ENCODE data around the gene SCUBE1.

SCUBE1 gene

DNA sequence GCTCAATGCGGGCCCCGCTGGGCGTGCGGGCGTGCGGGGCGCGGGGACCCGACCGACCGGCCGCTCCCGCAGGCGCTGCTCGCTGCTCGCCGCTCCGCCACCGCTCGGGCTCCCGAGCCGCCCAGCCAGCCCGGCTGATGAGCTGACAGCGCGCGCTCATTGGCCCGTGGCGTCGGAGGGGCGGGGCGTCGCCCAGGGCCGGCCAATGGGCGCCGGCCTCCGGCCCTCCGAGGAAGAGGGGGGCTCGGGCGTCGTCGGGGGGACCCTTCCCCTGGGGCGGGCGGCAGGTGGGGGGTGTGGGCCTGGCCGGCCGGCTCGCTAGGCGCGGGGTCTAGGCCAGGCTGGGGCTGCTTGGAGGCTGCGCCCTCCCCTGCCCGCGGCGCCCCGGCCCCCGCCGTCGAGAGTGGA is at the start of gene SCUBE1:
TSS of gene SCUBE1 (minus strand) at position 111 of the 408 bp plus-strand sequence. CDS start 111 bp downstream, outside the sequence.
- Histone ChIP-seq H2AFZ (peak within 1 kb of the TSS; percentile 60), H3K36me3 (ENCODE audit: control insufficient read depth, insufficient read depth, low read length) (no peaks in the 10 kb centered on the region), H3K9ac (no peak within 1 kb of the TSS), H3K4me2 (ENCODE audit: low read length) (peak within 1 kb of the TSS; percentile 59), H3K79me2 (no peaks in the 10 kb centered on the region), H3K4me3 (ENCODE audit: low read depth, low read length) (peak within 1 kb of the TSS; percentile 30), H3K27me3 (ENCODE audit: control insufficient read depth, insufficient read depth, low read length) (no peaks in the 10 kb centered on the region), H3K4me1 (no peaks in the 10 kb centered on the region), H3K9me3 (ENCODE audit: control insufficient read depth, low read length) (no peaks in the 10 kb centered on the region), H3K27ac (no peak within 1 kb of the TSS)
- TF ChIP-seq, protein P1, sequence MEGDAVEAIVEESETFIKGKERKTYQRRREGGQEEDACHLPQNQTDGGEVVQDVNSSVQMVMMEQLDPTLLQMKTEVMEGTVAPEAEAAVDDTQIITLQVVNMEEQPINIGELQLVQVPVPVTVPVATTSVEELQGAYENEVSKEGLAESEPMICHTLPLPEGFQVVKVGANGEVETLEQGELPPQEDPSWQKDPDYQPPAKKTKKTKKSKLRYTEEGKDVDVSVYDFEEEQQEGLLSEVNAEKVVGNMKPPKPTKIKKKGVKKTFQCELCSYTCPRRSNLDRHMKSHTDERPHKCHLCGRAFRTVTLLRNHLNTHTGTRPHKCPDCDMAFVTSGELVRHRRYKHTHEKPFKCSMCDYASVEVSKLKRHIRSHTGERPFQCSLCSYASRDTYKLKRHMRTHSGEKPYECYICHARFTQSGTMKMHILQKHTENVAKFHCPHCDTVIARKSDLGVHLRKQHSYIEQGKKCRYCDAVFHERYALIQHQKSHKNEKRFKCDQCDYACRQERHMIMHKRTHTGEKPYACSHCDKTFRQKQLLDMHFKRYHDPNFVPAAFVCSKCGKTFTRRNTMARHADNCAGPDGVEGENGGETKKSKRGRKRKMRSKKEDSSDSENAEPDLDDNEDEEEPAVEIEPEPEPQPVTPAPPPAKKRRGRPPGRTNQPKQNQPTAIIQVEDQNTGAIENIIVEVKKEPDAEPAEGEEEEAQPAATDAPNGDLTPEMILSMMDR (IDR thresholded peaks at IDR 0.05): no peak

DNA sequence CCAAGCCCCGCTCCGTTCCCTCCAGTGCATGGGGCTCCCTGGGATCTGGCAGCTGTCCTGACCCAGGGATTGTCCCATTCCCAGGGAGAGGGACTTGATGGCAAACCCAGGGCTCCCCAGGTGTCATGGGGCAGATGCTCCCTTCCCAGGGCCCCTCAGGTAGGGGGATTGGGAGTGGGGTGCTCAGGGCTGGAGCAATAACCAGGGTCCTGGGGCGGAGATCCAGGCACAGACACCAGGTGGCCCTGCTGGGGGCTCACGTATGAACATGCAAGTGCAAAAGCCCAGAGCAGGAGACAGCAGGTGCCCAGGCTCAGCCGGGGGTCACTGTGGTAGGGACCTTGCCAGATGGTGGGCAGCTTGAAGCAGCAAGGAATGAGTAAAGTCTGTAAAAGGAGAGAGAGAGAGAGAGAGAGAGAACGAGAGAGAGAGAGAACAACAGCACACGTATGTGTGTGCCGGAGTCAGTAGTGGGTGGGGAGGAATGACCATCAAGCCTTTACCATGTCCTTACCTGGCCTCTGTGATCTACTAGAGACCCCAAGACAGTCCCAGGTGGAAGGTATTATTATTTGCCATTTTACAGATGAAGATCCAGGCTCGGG is 49.3 kb upstream of the SCUBE1 start:
- TF ChIP-seq, protein P1 (IDR thresholded peaks at IDR 0.05): no peak
- Histone ChIP-seq H3K27me3 (ENCODE audit: control insufficient read depth, insufficient read depth, low read length) (no peaks in the 10 kb centered on the region), H3K4me1 (no peaks in the 10 kb centered on the region), H3K27ac (no peak overlapping the region), H3K9ac (no peak overlapping the region), H3K79me2 (no peaks in the 10 kb centered on the region), H2AFZ (no peak overlapping the region), H3K4me2 (ENCODE audit: low read length) (no peak overlapping the region), H3K9me3 (ENCODE audit: control insufficient read depth, low read length) (no peaks in the 10 kb centered on the region), H3K4me3 (ENCODE audit: low read depth, low read length) (no peak overlapping the region), H3K36me3 (ENCODE audit: control insufficient read depth, insufficient read depth, low read length) (no peaks in the 10 kb centered on the region)

DNA sequence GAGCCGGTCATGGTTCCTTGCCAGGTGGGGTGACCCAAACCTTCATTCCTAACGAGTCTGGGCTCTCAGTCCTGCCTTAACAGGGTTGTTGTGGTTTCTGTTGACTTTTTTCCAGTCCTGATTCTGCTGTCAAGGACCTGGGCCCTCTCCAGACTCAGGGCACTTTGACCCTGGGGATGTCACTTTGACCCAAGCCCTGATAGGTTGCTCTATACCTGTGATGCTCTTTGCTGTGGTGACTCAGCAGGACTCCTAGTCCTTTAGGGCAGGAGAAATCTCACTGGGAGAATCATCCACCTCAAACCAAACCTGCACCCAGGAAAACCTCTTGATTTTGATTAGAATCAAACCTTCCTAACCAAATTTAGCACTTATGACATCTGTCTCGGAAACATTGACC is 48.1 kb upstream of the SCUBE1 start:
- Histone ChIP-seq H3K4me3 (ENCODE audit: low read depth, low read length) (no peak overlapping the region), H3K4me2 (ENCODE audit: low read length) (no peak overlapping the region), H3K9ac (no peak overlapping the region), H3K27me3 (ENCODE audit: control insufficient read depth, insufficient read depth, low read length) (no peaks in the 10 kb centered on the region), H3K4me1 (no peaks in the 10 kb centered on the region), H3K27ac (no peak overlapping the region), H3K79me2 (no peaks in the 10 kb centered on the region), H2AFZ (no peak overlapping the region), H3K36me3 (ENCODE audit: control insufficient read depth, insufficient read depth, low read length) (no peaks in the 10 kb centered on the region), H3K9me3 (ENCODE audit: control insufficient read depth, low read length) (no peaks in the 10 kb centered on the region)
- TF ChIP-seq, protein P1 (IDR thresholded peaks at IDR 0.05): no peak

DNA sequence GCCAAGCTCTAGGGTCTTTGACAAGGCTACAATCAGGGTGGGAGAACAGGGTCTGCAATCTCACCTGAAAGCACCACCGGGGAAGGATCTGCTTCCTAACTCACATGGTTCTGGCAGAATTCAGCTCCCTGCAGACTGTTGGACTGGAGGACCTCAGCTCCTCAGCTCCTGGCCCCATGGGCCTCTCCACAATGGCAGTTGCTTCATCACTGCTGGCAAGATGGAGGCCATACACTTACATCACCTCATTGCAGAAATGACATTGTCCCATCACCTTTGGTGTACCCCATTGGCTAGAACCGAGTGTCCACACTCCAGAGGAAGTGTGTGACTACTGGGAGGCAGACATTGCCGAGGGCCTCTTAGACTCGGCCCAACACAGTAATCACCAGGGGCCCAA is 47.7 kb upstream of the SCUBE1 start:
- no peak overlapping the region for H3K9ac ChIP-seq
- H3K36me3 ChIP-seq (ENCODE audit: control insufficient read depth, insufficient read depth, low read length): no peaks in the 10 kb centered on the region
- H3K4me2 ChIP-seq (ENCODE audit: low read length): no peak overlapping the region
- H3K4me1 ChIP-seq: no peaks in the 10 kb centered on the region
- H2AFZ ChIP-seq: no peak overlapping the region
- H3K79me2 ChIP-seq: no peaks in the 10 kb centered on the region
- TF ChIP-seq, protein P1 (IDR thresholded peaks at IDR 0.05): no peak
- H3K27ac ChIP-seq: no peak overlapping the region
- H3K27me3 ChIP-seq (ENCODE audit: control insufficient read depth, insufficient read depth, low read length): no peaks in the 10 kb centered on the region
- H3K9me3 ChIP-seq (ENCODE audit: control insufficient read depth, low read length): no peaks in the 10 kb centered on the region
- no peak overlapping the region for H3K4me3 ChIP-seq (ENCODE audit: low read depth, low read length)

DNA sequence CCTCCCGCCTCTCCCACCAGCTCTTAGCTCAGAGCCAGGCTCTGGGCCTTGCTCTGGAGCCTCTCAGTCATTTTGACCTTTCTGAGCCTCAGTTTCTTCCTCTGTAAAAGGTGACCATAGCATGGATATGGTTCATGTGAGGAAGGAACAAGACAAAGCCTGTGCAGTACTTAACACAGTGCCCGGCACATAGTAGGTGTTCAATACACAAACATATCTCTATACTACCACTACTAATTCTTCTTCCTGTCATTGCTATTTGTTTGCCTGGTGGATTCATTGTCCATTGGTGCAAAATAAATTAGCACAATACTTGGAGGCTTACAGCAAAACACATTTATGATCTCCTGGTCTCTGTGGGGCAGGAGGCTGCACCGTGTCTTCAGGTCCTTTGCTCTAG is 47.0 kb upstream of the SCUBE1 start:
- Histone ChIP-seq H3K79me2 (no peaks in the 10 kb centered on the region), H3K4me3 (ENCODE audit: low read depth, low read length) (no peak overlapping the region), H3K36me3 (ENCODE audit: control insufficient read depth, insufficient read depth, low read length) (no peaks in the 10 kb centered on the region), H3K4me2 (ENCODE audit: low read length) (no peak overlapping the region), H2AFZ (no peak overlapping the region), H3K4me1 (peaks cover 3% of the 10 kb centered on the region), H3K27ac (no peak overlapping the region), H3K9ac (no peak overlapping the region), H3K9me3 (ENCODE audit: control insufficient read depth, low read length) (no peaks in the 10 kb centered on the region), H3K27me3 (ENCODE audit: control insufficient read depth, insufficient read depth, low read length) (no peaks in the 10 kb centered on the region)
- TF ChIP-seq, protein P1 (IDR thresholded peaks at IDR 0.05): no peak
